NCI-H2227 (cell line): ENCODE measurements around the gene B4GALT6.
"Not testable (repeated sequence)": the region's sequence is repeated elsewhere in the genome, so short reads cannot be mapped to it uniquely, and the experiment has no call there.

Experiments used
- DNase-seq: peaks from one replicate; lab custom pipeline; 2025; ENCODE audit not compliant: unreplicated experiment; lab: John Stamatoyannopoulos, UW

Gene B4GALT6, protein sequence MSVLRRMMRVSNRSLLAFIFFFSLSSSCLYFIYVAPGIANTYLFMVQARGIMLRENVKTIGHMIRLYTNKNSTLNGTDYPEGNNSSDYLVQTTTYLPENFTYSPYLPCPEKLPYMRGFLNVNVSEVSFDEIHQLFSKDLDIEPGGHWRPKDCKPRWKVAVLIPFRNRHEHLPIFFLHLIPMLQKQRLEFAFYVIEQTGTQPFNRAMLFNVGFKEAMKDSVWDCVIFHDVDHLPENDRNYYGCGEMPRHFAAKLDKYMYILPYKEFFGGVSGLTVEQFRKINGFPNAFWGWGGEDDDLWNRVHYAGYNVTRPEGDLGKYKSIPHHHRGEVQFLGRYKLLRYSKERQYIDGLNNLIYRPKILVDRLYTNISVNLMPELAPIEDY

DNA sequence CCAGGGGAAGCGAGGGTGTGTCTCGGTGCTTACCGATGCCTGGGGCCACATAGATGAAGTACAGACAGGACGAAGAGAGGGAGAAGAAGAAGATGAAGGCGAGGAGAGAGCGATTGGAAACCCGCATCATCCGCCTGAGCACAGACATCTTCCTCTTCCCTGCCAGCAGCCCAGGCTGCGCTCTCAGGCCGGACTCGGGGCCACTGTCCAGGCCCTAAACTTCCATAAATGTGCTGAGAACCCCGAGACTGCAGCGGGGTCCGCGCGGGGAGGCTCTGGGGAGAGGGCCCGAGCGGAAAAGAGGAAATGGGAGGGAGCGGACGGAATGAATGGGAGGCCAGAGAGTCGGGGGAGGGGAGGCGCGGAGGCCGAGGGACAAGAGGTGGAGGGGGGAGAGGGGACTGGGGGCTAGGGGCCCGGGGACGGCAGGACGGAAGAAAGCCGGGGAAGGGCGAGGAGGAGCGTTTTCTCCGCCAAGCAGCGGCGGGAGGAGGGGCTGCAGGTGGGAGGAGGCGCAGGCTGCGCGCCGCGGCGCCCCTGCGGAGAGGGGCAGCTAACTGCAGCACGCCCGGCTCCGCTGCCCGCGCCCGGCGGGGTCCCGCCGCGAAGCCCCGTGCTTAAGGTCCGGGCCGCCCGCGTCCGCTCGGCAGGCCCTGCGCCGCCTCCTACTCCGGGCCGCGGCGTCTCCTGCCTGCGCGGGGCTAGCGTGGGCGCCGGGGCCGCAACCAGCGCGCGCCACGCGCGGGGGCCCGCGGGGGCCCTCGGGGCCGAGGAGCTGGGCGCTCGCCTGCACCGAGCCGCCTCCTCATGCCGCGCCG, at the start of gene B4GALT6:
Gene B4GALT6 (minus strand): TSS at position 303 of the 818 bp plus-strand sequence. CDS start 155 bp downstream, at position 148.
- DNase-seq, result peak; percentile 83

DNA sequence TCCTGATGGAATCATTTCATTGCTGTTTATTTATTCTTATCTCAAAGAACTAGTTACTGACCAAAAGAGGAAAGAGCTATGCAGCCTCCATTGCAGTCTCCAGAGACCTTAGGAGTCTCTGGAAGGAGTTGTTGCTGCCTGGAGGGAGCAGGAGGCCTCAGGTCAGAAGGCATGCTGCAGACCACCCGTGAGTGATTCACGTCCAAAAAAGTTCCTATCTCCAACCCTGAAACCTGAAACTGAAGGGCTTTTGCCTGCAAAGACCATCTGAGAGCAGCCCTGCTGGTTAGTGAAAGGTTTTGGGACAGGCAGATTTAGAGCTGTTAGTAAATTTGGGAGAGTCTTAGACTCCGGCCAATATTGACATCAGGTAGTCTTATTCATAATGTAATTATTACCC, 47.2 kb upstream of the B4GALT6 start:
- DNase-seq, result no peak

DNA sequence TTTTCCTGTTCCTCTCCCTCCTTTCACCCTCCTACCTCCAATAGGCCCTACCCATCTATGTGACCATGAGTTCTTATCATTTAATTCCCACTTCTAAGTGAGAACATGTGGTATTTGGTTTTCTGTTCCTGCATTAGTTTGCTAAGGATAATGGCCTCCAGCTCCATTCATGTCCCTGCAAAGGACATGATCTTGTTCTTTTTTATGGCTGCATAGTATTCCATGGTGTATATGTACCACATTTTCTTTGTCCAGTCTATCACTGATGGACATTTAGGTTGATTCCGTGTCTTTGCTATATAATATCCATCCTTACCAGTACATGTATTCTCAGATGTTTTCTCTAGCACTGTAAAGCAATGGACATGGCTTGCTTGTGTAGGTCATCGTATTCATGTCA, 44.8 kb upstream of the B4GALT6 start:
- not testable (repeated sequence) for DNase-seq

- DNase-seq, result peak; percentile 21
Observed at GRCh38 chr18:31723990-31724711, 39.8 kb upstream of the B4GALT6 start.

DNA sequence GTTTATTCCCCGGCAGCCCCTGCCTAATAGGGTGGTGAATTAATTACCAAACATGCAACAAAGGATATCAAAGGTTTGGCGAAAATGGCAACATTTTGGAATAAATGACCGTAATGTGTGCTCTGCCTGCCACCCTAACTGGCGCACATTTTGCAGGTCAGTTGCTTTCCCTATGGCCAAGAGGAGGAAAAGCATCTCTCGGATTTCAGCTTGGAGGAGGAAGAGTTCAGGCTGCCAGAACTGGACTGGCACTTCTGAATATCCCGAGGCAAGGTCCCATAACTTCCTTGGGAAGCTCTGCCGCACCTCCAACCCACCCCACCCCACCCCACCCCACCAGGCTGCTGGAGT, 39.2 kb upstream of the B4GALT6 start:
- no peak for DNase-seq

DNA sequence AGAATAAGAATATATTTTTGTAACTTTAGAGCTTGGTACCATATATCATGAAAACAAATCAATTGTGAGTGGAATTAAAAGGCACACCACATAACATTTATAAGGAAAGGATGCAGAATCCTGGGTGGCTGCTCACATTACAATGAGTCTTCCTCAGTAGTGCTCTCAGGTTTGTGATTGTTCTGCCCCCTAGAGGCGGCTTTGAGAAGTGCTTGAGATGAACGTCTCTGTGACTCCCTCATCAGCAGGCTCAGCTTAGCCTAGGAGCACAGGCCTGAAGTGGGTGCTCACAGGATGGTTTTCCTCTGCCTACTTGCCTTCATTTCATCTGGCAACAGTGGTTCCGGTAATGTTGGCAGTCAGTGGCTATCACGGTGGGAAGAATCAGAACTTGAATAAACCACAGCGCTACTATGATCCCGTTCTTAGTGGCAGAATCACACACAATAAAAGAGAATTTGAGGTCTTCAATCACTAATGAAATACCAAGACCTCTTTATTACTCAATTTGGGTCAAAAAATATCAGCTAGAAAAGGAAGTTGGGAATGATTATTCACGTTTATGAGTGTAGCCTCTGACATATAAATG, 38.1 kb upstream of the B4GALT6 start:
- peak; percentile 85 for DNase-seq

GRCh38 chr18:31721601-31722000, 37.2 kb upstream of the B4GALT6 start:
- DNase-seq, result no peak

DNA sequence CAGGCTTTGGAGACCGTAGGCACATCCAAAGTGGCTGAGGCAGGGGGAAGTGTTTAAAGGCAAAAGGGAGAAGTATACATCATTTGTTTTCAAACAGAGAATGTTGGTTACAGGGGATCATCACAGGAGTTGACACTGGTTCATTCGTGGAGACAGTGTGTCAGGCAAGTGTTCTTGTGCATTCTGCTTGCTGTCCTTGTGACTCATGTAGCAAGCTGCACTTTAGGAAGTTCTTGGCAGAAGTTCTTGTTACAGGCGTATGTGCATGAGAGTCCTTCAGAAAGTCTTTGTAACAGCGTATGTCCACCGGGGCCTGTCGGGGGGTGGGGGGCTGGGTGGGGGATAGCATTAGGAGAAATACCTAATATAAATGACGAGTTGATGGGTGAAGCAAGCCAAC, 36.5 kb upstream of the B4GALT6 start:
- no peak for DNase-seq

- DNase-seq, result no peak
Observed at GRCh38 chr18:31719363-31720006, 35.1 kb upstream of the B4GALT6 start.

- no peak for DNase-seq
Observed at GRCh38 chr18:31718386-31718785, 34.0 kb upstream of the B4GALT6 start.

DNA sequence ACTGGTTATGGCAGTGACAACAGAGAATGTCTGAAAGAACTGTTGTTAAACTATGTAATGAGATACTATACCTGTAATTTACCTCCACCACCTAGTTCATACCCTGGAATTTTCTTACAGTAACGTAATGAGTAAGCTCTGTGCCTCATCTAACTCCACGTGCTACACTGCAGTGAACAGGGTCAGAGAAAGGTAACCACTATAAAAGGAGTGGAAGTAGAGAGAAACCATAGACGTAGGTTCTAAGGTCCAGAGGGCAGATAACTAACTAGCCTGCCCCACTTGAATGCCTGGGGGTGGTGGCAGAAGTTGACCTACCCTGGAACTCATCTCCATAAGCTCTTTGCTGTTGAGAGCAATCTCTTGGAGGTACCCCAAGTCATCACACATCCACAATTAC, 32.0 kb upstream of the B4GALT6 start:
- DNase-seq, result no peak

- peak; percentile 55 for DNase-seq
Observed at GRCh38 chr18:31711365-31712172, 27.2 kb upstream of the B4GALT6 start.

DNA sequence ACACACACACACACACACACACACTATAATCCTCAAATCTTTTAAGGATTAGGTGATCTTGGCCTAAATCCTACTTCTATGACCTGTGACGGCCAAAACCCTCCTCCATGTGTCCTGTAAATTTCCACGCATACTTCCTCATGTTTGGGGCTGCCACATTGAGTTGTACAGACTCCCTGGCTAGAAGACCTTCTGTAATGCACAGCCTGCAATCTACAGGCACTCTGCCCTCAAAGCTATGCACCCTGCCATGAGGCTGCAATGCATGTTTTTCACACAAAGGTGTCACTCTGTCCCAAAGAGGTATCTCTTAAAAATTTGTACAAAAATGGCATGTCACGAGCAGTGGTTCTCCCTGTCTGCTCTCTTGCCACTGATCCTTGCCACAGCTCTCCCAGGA, 26.4 kb upstream of the B4GALT6 start:
- DNase-seq, result no peak

DNA sequence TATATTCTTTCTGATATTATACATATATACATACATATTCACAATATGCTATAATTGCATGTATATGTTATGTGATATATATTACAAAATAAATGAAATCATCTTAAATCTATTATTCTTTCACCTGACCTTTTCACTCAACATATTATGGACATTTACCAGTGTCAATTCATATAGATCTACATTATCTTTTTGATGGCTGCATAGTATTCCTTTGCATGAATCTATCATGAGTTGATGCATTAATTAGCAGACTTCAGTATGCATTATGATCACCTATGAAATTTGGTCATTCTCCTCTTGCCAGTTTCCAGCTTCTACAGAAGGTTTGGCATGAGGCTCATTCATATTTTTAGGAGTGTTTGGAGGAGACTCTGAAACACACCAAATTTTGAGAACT, 23.4 kb upstream of the B4GALT6 start:
- DNase-seq, result no peak

GRCh38 chr18:31702449-31702848, 18.1 kb upstream of the B4GALT6 start:
- no peak for DNase-seq

DNA sequence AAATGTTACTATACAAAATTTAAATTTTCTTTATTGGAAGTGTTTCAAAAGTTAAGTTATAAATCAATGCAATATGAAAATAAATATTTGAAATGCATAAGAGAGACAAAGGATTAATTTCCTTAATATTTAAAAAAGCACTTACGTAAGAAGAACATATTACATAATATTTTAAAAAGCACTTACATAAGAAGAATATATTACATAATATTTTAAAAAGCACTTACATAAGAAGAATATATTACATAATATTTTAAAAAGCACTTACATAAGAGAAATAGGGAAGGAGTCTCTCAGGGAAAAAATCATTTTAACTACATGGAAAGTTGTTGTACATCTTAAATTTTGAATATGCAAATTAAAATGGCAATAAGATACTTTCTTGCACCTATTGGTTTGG, 17.4 kb upstream of the B4GALT6 start:
- DNase-seq, result no peak

DNA sequence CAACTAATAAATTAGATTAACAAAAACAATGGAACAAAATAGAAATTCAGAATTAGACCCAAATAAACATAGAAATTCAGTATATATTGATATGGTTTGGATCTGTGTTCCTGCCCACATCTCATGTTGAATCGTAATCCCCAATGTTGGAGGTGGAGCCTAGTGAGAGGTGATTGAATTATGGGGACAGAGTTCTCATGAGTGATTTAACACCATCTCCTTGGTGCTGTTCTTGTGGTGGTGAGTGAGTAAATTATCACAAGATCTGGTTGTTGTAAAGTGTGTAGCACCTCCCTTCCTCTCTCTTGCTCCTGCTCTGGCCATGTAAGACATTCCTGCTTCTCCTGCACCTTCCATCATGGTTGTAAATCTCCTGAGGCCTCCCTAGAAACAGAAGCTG, 16.6 kb upstream of the B4GALT6 start:
- DNase-seq, result no peak

DNA sequence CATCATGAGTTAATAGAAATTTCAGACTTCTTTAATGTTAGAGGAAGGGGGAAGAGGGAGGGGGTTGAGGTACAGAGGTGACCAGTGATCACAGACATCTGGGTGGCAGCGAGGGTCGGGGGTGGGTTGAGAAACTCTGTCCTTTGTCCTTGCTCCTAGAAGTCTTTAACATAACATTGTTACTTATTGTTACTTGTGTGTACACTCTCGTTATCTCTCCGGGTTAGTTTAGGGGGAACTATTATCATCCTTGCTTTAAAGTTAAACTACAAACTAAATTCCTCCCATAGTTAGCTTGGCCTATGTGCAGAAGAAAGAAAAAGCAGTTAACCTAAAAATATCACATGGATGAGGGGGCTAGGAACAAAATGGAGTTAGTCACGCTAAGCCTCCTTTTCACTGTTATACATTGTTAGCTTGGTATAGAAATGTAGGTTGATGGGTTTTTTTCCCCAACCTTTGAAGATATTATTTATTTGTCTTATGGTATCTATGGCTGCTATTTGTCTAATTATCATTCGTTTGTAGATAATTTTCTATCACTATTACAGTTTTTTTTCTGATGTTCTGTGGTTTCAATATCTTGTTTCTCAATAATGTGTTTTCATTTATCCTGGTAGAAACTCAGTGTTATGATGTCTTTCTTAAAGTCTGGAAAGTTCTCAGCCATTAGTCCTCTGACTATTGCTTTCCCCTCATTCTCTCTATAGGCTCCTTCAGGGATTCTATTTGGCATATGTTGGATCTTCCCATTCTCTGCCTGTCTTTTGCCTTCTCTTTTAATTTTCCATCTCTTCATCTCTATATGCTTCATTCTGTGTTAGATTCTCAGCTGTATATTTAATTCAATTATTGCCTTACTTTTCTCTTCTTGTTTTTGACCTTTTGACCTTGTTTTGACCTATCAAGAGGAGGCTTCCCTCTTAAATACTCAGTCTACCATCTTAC, 13.2 kb upstream of the B4GALT6 start:
- no peak for DNase-seq

DNA sequence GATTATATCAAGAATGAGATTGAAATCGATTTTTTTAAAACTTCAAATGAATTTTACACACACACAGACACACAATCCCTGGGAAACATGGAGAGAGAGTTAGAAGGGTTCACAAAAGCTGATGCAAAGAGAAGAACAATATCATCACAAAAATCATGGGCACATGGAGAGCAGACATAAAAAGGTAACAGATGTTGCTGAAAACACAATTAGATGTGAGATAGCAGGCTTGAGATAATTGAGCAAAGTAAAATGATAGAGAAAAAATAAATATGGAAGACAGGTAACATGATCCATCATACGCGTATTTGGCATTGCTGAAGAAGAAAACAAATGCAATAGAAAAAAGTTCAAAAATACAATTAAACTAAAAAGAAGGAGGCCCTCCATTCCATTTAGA, 11.6 kb upstream of the B4GALT6 start:
- DNase-seq, result no peak
